AG10803 (cell line): ENCODE data around the gene DCBLD1.

Experiments
- DNase-seq: peaks from one replicate; pipeline ENCODE4 v3.0.0; 2010; ENCODE audit warnings: low read depth
- H3K4me3 ChIP-seq: 2 replicates; pipeline ENCODE4 v1.5.1; 2011; ENCODE audit warnings: mild to moderate bottlenecking, low read length, control low read depth
- CTCF ChIP-seq: conservative IDR thresholded peaks from 2 replicates; pipeline ENCODE4 v1.5.1; 2011; ENCODE audit warnings: mild to moderate bottlenecking, low read length, control low read depth, inconsistent platforms

The DCBLD1 gene

GRCh38 chr6:117472667-117473066 lies 9.8 kb upstream of the DCBLD1 start:
- H3K4me3 ChIP-seq, result no peak overlapping the region
- DNase-seq, result no peak
- TF ChIP-seq CTCF, result no peak

- TF ChIP-seq CTCF, result no peak
- no peak overlapping the region for H3K4me3 ChIP-seq
- DNase-seq, result no peak
These were observed 9.1 kb upstream of the DCBLD1 start for GRCh38 chr6:117473401-117473800.

- no peak for DNase-seq
- TF ChIP-seq CTCF, result peak; percentile 14; the same call in 1 of the 2 replicates
- no peak overlapping the region for H3K4me3 ChIP-seq
These were observed 4.3 kb upstream of the DCBLD1 start for GRCh38 chr6:117477988-117478852.

GRCh38 chr6:117478853-117479231 lies 3.6 kb upstream of the DCBLD1 start:
- no peak for DNase-seq
- H3K4me3 ChIP-seq, result no peak overlapping the region
- no peak for TF ChIP-seq CTCF

- no peak for TF ChIP-seq CTCF
- H3K4me3 ChIP-seq, result no peak overlapping the region
- DNase-seq, result no peak
These were observed 1.8 kb upstream of the DCBLD1 start for GRCh38 chr6:117480651-117481050.

GRCh38 chr6:117481278-117481925 lies 1.1 kb upstream of the DCBLD1 start:
- no peak for DNase-seq
- no peak overlapping the region for H3K4me3 ChIP-seq
- TF ChIP-seq CTCF, result no peak

- no peak for DNase-seq
- H3K4me3 ChIP-seq, result peak overlapping the region; percentile 88
- TF ChIP-seq CTCF, result no peak
These were observed 591 bp upstream of the DCBLD1 start for GRCh38 chr6:117481926-117482239.
